ACC112 (cell line): ENCODE results near the gene UPF3A.
"Not testable (repeated sequence)": the region's sequence is repeated elsewhere in the genome, so short reads cannot be mapped to it uniquely, and the experiment has no call there.

Experiments
- H2AFZ ChIP-seq: fragments of 200-600 bp; sonication (generic); one replicate; pipeline ENCODE4 v1.6.0; 2017; ENCODE audit warnings: antibody characterized with exemption, low read length; ENCODE audit not compliant: unreplicated experiment
- H3K27ac ChIP-seq: fragments of 200-600 bp; sonication (generic); 2 replicates; pipeline ENCODE4 v1.5.1; 2014; ENCODE audit warnings: low read depth, mild to moderate bottlenecking, antibody characterized with exemption, low read length, moderate library complexity
- H3K27me3 ChIP-seq: fragments of 200-600 bp; sonication (generic); 2 replicates; pipeline ENCODE4 v1.6.1; 2014; ENCODE audit warnings: mild to moderate bottlenecking, antibody characterized with exemption, low read length, moderate library complexity, mixed read lengths; ENCODE audit not compliant: insufficient read depth
- H3K36me3 ChIP-seq: fragments of 200-600 bp; sonication (generic); 2 replicates; pipeline ENCODE4 v1.6.1; 2016; ENCODE audit warnings: mild to moderate bottlenecking, antibody characterized with exemption, low read length, moderate library complexity, mixed read lengths; ENCODE audit not compliant: insufficient read depth
- H3K4me1 ChIP-seq: fragments of 200-600 bp; sonication (generic); one replicate; pipeline ENCODE4 v1.6.1; 2016; ENCODE audit warnings: low read length, mixed read lengths; ENCODE audit not compliant: insufficient read depth, unreplicated experiment, control insufficient read depth
- H3K4me3 ChIP-seq: fragments of 200-600 bp; sonication (generic); 2 replicates; pipeline ENCODE4 v1.5.1; 2014; ENCODE audit warnings: mild to moderate bottlenecking, low read depth, low read length
- H3K79me2 ChIP-seq: fragments of 200-600 bp; sonication (generic); one replicate; pipeline ENCODE4 v1.6.0; 2016; ENCODE audit warnings: low read length; ENCODE audit not compliant: control insufficient read depth, unreplicated experiment, insufficient read depth

Gene UPF3A

DNA sequence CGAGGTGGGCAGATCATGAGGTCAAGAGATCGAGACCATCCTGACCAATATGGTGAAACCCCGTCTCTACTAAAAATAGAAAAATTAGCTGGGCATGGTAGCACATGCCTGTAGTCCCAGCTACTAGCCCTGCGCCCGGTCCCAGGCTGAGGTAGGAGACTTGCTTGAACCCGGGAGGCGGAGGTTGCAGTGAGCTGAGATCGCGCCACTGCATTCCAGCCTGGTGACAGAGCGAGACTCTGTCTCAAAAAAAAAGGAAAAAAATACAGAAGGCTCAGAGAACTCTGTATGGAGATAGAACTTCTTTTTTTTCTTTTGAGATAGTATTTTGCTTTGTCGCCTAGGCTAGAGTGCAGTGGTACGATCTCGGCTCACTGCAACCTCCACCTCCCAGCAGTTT is 17.1 kb upstream of the UPF3A start:
- H3K4me3 ChIP-seq, H3K27me3 ChIP-seq, H3K79me2 ChIP-seq, H2AFZ ChIP-seq: not testable (repeated sequence)
- peaks cover 39% of the 10 kb centered on the region for H3K36me3 ChIP-seq
- H3K27ac ChIP-seq, result peak overlapping the region; percentile 79
- H3K4me1 ChIP-seq, result peaks cover 27% of the 10 kb centered on the region

DNA sequence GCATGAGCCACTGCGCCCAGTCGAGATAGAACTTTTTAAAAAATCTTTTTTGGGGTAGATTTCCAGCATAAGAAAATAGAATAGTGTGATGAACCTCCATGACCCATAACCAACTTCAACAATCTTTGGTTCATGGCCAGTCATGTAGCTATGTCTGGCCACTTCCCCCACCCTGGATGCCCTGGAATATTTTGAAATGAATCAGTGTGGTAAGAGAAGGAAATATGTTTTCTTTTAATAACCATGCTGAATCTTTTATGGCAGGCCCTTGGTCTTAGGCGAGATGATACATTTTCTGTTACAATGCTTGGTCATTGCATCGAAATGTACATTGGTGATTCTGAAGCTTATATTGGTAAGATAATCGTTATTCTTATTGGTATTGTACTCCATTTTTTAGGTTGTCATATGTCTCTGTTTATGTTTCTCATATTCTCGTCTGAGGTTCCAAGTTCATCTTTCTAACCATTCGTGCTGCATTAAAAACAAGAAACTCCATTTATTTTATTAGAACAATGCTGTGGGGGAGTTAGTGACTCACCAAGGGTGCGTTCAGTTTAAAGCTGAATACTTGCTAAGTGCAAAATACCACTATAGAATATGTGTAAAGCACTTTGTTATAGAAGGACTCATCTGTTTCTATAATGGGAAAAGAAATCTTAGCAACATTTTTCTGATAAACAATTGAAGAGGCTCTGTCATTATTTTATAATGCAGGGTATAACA is 16.4 kb upstream of the UPF3A start:
- no peaks in the 10 kb centered on the region for H3K27me3 ChIP-seq
- peak overlapping the region; percentile 79 for H3K27ac ChIP-seq
- peak overlapping the region; percentile 44 for H3K4me3 ChIP-seq
- peaks cover 38% of the 10 kb centered on the region for H3K36me3 ChIP-seq
- peaks cover 27% of the 10 kb centered on the region for H3K4me1 ChIP-seq
- no peak overlapping the region for H2AFZ ChIP-seq
- H3K79me2 ChIP-seq, result no peaks in the 10 kb centered on the region

DNA sequence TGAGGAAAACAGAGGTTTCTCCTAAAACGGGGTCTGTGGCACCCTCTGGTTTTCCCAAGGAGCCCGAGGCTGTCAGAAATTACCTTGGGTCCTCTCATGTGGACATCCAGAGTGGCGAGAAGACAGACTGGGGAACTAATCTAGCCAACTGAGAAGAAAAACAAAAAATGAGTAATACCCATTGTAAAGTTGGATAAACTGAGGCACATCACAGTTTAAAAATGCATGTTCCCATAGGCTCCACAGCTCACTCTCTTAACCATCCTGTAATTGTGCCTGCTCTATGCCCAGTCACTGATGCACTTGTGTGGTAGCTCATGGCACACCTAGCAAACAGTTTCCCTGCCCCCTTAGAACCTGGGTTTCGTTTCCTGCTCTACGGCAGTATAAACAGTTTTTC is 15.2 kb upstream of the UPF3A start:
- no peaks in the 10 kb centered on the region for H3K79me2 ChIP-seq
- H3K27me3 ChIP-seq, result no peaks in the 10 kb centered on the region
- peaks cover 27% of the 10 kb centered on the region for H3K4me1 ChIP-seq
- H3K4me3 ChIP-seq, result no peak overlapping the region
- peak overlapping the region; percentile 79 for H3K27ac ChIP-seq
- no peak overlapping the region for H2AFZ ChIP-seq
- peaks cover 38% of the 10 kb centered on the region for H3K36me3 ChIP-seq

DNA sequence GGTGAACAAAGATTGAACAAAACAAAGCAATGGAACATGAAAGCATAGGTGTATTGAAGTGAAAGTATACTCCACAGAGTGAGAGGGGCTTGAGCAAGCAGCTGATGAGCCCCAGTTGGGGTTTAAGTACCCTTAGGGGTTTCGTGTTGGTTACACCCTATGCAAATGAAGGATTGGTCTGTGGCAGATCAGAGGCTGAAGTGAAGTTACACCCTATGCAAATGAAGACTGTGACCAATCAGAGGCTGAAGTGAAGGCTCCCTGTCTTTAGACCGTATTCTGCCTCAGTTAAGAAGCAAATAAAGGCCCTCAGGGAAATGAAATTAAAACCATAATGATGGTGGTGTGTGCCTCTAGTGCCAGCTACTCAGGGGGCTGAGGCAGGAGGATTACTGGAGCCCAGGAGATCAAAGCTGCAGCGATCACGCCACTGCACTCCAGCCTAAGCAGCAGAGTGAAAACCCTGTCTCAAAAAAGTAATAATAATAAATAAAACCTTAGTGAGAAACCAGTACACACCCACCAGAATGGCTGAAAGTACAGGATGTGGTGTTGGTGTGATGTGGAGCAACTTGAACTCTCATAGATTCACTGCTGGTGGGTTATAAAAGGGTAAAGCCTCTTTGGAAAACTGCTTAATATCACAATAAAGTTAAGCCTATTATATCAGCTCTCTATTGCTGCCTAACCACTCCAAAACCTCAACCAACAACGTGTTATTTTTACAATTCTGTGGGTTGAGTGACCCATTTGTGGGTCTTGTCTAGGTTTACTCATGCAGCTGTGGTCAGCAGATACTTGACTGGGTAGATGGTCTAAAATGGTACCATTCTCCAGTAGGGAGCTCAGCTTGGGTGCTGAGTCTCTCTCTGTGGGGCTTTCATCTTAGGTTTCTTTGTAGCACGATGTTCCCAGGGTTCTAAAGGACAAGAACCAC is 12.8 kb upstream of the UPF3A start:
- no peak overlapping the region for H3K4me3 ChIP-seq
- H3K36me3 ChIP-seq, result peaks cover 39% of the 10 kb centered on the region
- no peaks in the 10 kb centered on the region for H3K27me3 ChIP-seq
- H2AFZ ChIP-seq, result no peak overlapping the region
- peaks cover 21% of the 10 kb centered on the region for H3K4me1 ChIP-seq
- no peaks in the 10 kb centered on the region for H3K79me2 ChIP-seq
- no peak overlapping the region for H3K27ac ChIP-seq

DNA sequence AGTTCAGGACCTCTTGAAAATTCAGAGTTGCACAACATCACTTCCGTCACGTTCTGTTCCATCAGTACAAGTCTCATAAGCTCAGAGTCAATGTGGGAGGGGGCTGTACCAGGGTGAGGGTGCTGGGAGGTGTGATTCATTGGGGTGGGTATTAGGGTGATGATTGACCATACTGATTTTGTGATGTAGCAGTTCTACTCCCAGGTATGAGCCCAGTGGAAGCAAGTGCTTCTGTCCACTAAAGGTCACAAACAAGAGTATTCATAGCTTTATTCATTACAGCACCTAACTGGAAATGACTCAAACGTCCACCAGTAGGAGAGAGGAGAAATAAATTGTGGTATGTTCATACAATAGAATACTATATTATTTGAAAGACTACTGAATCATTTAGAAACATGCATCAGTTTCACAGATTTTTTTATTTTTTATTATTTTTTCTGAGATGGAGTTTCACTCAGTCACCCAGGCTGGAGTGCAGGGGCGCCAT is 12.1 kb upstream of the UPF3A start:
- Histone ChIP-seq H3K79me2 (no peaks in the 10 kb centered on the region), H2AFZ (no peak overlapping the region), H3K27me3 (no peaks in the 10 kb centered on the region), H3K4me1 (peaks cover 16% of the 10 kb centered on the region), H3K4me3 (no peak overlapping the region), H3K27ac (no peak overlapping the region), H3K36me3 (peaks cover 38% of the 10 kb centered on the region)

DNA sequence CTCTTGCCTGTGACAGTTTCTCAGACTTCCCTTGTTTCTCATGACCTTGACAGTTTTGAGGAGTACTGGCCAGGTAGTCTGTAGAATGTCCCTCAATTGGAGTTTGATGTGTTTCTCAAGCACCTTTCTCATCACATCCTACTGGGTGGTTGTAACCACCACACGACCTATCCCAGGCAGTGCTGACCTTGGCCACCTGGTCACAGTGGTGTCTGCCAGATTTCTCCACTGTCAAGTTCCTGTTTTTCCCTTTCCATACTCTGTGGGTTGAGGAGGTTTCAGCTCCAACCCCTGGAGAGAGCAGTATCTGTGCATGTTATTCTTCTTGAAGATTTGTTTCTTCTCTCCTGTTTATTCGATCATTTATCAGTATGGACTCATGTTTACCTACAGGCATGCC is 8.4 kb upstream of the UPF3A start:
- no peak overlapping the region for H2AFZ ChIP-seq
- no peak overlapping the region for H3K27ac ChIP-seq
- no peak overlapping the region for H3K4me3 ChIP-seq
- no peaks in the 10 kb centered on the region for H3K79me2 ChIP-seq
- no peaks in the 10 kb centered on the region for H3K27me3 ChIP-seq
- H3K36me3 ChIP-seq, result peaks cover 40% of the 10 kb centered on the region
- no peaks in the 10 kb centered on the region for H3K4me1 ChIP-seq

DNA sequence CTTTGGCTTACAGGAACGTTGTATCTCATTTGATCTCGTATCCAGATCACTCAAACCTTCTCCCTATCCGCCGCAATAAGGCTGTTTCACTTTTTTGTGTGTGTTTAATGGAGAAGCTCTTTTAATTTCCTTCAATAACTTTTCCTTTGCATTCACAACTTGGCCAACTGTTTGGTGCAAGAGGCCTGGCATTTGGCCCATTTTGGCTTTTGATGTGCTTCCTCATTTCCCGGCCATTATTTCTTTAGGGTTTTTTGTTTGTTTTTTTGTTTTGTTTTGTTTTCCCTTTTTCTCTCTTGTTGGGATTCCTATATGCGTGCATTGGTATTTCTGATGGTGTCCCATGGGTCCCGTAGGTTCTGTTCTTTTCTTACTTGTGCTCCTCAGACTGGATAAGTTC is 6.1 kb upstream of the UPF3A start:
- no peak overlapping the region for H3K27ac ChIP-seq
- no peaks in the 10 kb centered on the region for H3K27me3 ChIP-seq
- H3K4me1 ChIP-seq, result peaks cover 12% of the 10 kb centered on the region
- peaks cover 24% of the 10 kb centered on the region for H3K36me3 ChIP-seq
- H2AFZ ChIP-seq, result no peak overlapping the region
- no peak overlapping the region for H3K4me3 ChIP-seq
- H3K79me2 ChIP-seq, result no peaks in the 10 kb centered on the region

DNA sequence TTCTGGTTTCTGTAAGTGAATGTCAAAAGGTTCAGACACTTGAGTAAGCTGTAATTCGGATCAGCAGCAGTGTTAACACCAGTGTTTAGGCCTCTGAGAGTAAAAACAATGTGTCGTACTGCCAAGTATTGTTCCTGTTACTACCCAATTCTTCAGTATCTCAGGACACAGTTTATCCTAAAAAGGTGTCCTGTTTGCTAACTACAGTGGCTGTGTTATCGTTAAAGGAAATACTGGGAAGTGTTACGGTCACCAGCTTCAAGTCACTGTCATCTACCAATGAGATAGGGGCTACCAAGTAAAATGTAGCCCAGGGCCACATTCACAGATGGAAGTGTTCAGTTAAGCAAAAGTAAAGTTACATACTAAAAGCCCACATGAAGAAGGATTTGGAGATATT is 2.3 kb upstream of the UPF3A start:
- peaks cover 15% of the 10 kb centered on the region for H3K4me1 ChIP-seq
- H2AFZ ChIP-seq, result no peak overlapping the region
- H3K27ac ChIP-seq, result peak overlapping the region; percentile 95
- H3K36me3 ChIP-seq, result peaks cover 11% of the 10 kb centered on the region; the same call in 1 of the 2 replicates
- no peak overlapping the region for H3K4me3 ChIP-seq
- H3K79me2 ChIP-seq, result peaks cover 16% of the 10 kb centered on the region
- no peaks in the 10 kb centered on the region for H3K27me3 ChIP-seq

DNA sequence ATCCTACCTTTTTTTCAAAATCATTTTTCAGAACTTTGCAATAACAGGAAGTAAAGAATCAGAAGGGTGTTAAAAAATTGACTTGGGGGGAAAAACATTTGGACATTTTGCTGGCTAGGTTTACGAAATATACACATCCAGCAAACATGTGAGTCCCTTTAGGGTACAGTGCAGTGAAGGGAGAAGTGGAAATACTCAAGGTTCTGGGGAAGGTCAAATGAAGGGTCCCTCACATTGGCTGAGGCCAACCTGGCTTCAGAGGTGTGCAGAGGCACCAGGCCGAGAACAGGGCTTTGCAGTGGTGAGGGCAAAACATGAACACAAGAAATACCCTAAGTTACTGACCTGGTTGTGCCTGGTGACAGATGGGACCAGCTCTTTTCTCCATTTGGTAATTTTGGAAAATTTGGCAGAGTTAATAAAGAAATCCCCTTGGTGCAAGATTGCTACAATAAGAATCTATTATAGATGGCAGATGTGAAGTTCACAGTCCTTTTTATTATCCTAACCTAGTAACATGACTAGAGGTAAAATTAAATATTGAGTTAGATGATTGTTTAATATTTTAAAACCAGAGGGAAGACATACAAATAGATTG is 1.5 kb upstream of the UPF3A start:
- H2AFZ ChIP-seq, result no peak overlapping the region
- peaks cover 23% of the 10 kb centered on the region for H3K79me2 ChIP-seq
- peaks cover 5% of the 10 kb centered on the region; the same call in 1 of the 2 replicates for H3K36me3 ChIP-seq
- no peaks in the 10 kb centered on the region for H3K27me3 ChIP-seq
- H3K4me3 ChIP-seq, result peak overlapping the region; percentile 90
- H3K4me1 ChIP-seq, result peaks cover 15% of the 10 kb centered on the region
- H3K27ac ChIP-seq, result peak overlapping the region; percentile 95

DNA sequence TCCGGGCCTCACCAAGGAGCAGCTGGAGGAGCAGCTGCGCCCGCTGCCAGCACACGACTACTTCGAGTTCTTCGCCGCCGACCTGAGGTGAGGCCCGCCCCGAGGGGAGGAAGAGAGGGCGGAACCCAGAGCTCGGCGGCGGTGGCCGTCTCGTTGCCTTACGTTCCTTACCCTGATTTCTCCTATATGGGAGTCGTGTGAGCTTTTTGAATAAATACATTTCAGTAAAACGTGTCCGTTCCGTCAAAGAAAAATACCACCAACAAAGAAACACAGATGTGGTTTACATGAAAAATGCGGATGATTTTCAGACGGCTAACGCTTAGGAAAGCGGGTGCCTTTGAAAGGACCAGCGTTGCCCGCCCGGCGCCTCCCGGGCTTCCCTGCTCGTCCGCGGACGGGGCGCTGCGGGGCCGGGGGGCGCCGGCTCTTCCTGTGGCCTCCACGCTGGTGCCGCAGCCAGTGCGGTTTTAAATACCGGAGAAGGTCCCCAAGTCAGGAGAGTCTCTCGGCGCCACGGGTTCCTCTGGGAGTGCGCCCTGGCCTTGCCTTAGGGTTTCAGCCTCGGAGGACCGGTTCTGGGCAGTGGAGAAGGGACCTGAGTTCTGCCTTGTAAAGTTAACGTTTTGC is 755 bp downstream of the UPF3A start:
- H2AFZ ChIP-seq, result peak overlapping the region; percentile 95
- H3K4me3 ChIP-seq, result peak overlapping the region; percentile 79
- peak overlapping the region; percentile 80 for H3K27ac ChIP-seq
- H3K27me3 ChIP-seq, result no peaks in the 10 kb centered on the region
- H3K79me2 ChIP-seq, result peaks cover 28% of the 10 kb centered on the region
- peaks cover 14% of the 10 kb centered on the region for H3K36me3 ChIP-seq
- peaks cover 24% of the 10 kb centered on the region for H3K4me1 ChIP-seq
